KOPT-K1 (cell line): Measurements from ENCODE around the gene KCNH4.
"Not testable (repeated sequence)": the region's sequence is repeated elsewhere in the genome, so short reads cannot be mapped to it uniquely, and the experiment has no call there.

Experiments used
- H3K27ac ChIP-seq: fragments of 200-600 bp; sonication (generic); 2 replicates; pipeline ENCODE4 v1.5.1; 2016; ENCODE audit warnings: antibody characterized with exemption, mild to moderate bottlenecking, low read depth, low read length; ENCODE audit not compliant: poor library complexity, severe bottlenecking
- H3K36me3 ChIP-seq: fragments of 200-600 bp; sonication (generic); 2 replicates; pipeline ENCODE4 v1.5.1; 2017; ENCODE audit warnings: antibody characterized with exemption, mild to moderate bottlenecking, low read length, moderate library complexity; ENCODE audit not compliant: insufficient read depth
- H3K9me3 ChIP-seq: fragments of 200-600 bp; sonication (generic); 2 replicates; pipeline ENCODE4 v1.5.1; 2017; ENCODE audit warnings: antibody characterized with exemption, low read length, mild to moderate bottlenecking; ENCODE audit not compliant: insufficient read depth, poor library complexity, severe bottlenecking

The KCNH4 gene

GRCh38 chr17:42180922-42181850, at the start of gene KCNH4:
Gene KCNH4, minus strand, starts transcription at chr17:42181142. Its CDS starts 197 bp downstream, at chr17:42180945.
- H3K9me3 ChIP-seq = no peaks in the 10 kb centered on the region
- H3K36me3 ChIP-seq = no peaks in the 10 kb centered on the region
- no peak within 1 kb of the TSS for H3K27ac ChIP-seq

- H3K27ac ChIP-seq = no peak overlapping the region
- H3K9me3 ChIP-seq = no peaks in the 10 kb centered on the region
- H3K36me3 ChIP-seq = peaks cover 53% of the 10 kb centered on the region
These were observed 49.3 kb upstream of the KCNH4 start for GRCh38 chr17:42230225-42230624.

- H3K27ac ChIP-seq = no peak overlapping the region
- H3K9me3 ChIP-seq = no peaks in the 10 kb centered on the region
- H3K36me3 ChIP-seq = peaks cover 74% of the 10 kb centered on the region
These were observed 47.1 kb upstream of the KCNH4 start for GRCh38 chr17:42227849-42228700.

- Histone ChIP-seq H3K27ac (no peak overlapping the region), H3K36me3 (peaks cover 90% of the 10 kb centered on the region), H3K9me3 (no peaks in the 10 kb centered on the region)
These were observed 44.7 kb upstream of the KCNH4 start for GRCh38 chr17:42225646-42226045.

GRCh38 chr17:42224651-42225050, 43.7 kb upstream of the KCNH4 start:
- Histone ChIP-seq H3K27ac (no peak overlapping the region), H3K36me3 (peaks cover 87% of the 10 kb centered on the region), H3K9me3 (no peaks in the 10 kb centered on the region)

GRCh38 chr17:42221886-42222745, 41.2 kb upstream of the KCNH4 start:
- Histone ChIP-seq H3K36me3 (peaks cover 76% of the 10 kb centered on the region), H3K27ac (peak overlapping the region; percentile 24), H3K9me3 (no peaks in the 10 kb centered on the region)

- H3K9me3 ChIP-seq, H3K27ac ChIP-seq: not testable (repeated sequence)
- peaks cover 82% of the 10 kb centered on the region for H3K36me3 ChIP-seq
These were observed 38.3 kb upstream of the KCNH4 start for GRCh38 chr17:42219280-42219679.

DNA sequence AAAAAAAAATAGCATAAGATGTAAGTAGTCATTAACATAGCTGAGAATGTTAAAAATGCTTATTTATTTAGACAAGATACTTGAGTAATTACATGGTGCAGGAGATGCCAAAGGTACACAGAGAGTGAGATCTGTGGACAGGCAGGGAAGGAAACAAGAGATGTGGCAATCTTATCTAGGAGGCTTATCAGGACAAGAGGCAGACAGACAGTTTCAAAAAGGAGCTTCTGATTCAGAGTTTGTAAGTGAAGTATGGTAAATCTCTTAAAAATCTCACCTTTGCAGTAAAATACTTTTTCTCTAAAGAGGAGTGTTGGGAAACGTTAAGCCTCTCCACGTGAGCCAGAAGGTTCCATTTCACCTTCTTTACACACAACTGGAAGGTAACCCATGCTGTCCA, 33.2 kb upstream of the KCNH4 start:
- Histone ChIP-seq H3K27ac (no peak overlapping the region), H3K9me3 (no peaks in the 10 kb centered on the region), H3K36me3 (peaks cover 94% of the 10 kb centered on the region)

DNA sequence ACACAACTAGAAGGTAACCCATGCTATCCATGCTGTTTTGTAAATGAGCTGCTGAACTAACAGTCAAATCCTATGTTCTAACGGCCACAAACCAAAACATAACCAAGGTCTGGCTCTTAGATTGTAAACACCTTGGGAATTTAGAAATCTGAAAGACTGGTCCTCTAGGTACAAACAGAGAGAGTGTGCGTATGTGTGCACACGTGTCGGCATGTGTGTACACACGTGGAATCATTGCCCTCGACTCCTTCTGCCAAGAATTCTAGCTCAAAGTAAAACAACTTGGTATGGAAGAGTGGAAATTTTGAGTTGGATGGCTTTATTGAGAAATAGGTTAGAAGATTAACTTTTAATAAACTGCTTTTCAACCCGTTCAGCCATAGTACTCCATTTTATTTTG, 31.4 kb upstream of the KCNH4 start:
- Histone ChIP-seq H3K9me3 (no peaks in the 10 kb centered on the region), H3K36me3 (peaks cover 99% of the 10 kb centered on the region), H3K27ac (no peak overlapping the region)

DNA sequence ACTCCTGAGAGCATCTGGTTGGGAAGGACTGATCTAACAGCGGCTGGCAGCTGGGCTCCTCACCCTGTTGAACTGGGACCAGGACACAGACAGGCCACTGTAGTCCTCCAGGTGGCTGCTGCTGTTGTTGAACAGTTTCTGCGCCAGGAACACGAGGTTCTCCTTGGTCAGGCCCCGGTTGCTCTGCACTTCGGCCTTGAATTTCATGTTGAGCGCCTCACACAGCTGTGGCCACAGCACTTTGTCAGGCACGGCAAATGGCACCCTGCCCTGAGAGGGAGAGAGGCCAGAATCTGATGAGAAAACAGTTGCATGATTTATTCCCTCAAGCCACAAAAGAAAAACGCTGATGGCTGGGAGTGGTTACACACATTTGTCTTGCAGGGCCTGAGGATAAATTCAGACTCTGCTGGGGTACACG, 31.0 kb upstream of the KCNH4 start:
- H3K27ac ChIP-seq, H3K9me3 ChIP-seq: not testable (repeated sequence)
- H3K36me3 ChIP-seq = peaks cover 99% of the 10 kb centered on the region

DNA sequence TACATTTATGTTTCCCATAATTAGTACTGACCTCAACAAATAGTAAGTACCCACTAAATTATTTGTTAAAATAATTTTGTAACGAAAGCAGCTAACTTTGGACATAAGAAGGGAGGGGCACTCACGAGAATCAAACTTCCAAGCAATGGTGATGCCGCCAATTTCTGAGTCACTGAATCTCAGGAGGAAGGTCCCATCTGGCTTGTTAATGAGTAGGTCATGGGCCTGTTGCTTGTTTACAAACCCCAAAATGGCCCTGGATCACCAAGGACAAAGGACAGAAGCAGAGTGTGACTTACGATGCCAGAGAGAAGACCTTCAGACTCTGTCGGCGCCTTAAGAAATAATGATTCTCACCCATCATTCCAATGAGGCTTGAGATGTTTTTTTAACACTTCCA, 29.1 kb upstream of the KCNH4 start:
- Histone ChIP-seq H3K9me3 (no peaks in the 10 kb centered on the region), H3K27ac (no peak overlapping the region), H3K36me3 (peaks cover 99% of the 10 kb centered on the region)

- peaks cover 99% of the 10 kb centered on the region for H3K36me3 ChIP-seq
- not testable (repeated sequence) for H3K9me3 ChIP-seq, H3K27ac ChIP-seq
These were observed 25.2 kb upstream of the KCNH4 start for GRCh38 chr17:42206153-42206612.

DNA sequence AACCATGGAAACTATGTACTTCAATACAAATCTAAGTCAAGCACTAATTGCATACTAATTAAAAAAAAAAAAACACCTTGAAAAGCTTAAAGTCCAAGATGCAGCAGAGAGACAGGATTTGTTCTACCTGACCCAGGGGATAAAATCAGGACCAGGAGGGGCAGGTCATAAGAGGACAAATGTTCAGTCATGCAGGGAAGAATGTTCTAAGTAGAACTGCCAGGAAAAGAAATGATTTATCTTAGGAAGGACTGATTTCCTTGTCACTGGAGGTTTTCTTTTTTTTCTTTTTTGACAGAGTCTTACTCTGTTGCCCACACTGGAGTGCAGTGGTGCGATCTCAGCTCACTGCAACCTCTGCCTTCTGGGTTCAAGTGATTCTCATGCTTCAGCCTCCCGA, 22.4 kb upstream of the KCNH4 start:
- Histone ChIP-seq H3K27ac (no peak overlapping the region), H3K36me3 (peaks cover 95% of the 10 kb centered on the region)

DNA sequence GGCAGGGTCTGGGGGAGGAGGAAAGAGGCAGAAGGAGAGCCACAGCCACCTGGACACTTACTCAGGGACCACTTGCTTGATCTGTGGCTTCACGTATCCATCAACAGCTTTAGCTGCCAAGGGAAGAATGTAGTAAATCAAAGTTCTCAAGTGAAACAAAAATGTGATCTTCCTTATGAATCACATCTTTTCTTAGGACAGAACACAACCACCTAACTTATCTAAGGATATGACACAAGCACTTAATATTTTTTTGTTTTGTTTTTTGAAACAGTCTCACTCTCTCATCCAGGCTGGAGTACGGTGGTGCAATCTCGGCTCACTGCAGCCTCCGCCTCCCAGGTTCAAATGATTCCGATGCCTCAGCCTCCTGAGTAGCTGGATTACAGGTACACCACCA, 21.8 kb upstream of the KCNH4 start:
- no peaks in the 10 kb centered on the region for H3K9me3 ChIP-seq
- peaks cover 88% of the 10 kb centered on the region for H3K36me3 ChIP-seq
- no peak overlapping the region for H3K27ac ChIP-seq

More for the DNA sequence above, 22.4 kb upstream of the KCNH4 start:
- H3K9me3 ChIP-seq = no peaks in the 10 kb centered on the region
